H1 (cell line): ENCODE results near the gene HS3ST1. TPM values are rescaled to one million over a fixed set of nuclear protein-coding genes. Genes with fewer than 3 reads are reported as not detected.

Experiments
- CEBPB ChIP-seq: IDR thresholded peaks from 2 replicates; pipeline ENCODE4 v1.6.1; 2012; ENCODE audit warnings: low read depth, low read length
- HDAC6 ChIP-seq: IDR thresholded peaks from one replicate; pipeline ENCODE4 v1.7.1; 2012; ENCODE audit warnings: low read depth, mild to moderate bottlenecking, inconsistent platforms, low read length, moderate library complexity
- PHF8 ChIP-seq: fragments of 200-600 bp; sonication (generic); conservative IDR thresholded peaks from 2 replicates; pipeline ENCODE4 v1.7.1; 2012; ENCODE audit warnings: low read depth, mild to moderate bottlenecking, inconsistent platforms, low read length, moderate library complexity
- POLR2A ChIP-seq, 2 experiments: IDR thresholded peaks; 1 replicate in 1 of 2; 2 replicates in 1 of 2; pipeline ENCODE4 v1.6.1; 2011; ENCODE audit warnings: low read depth in 2 of 2, low read length in 2 of 2, mild to moderate bottlenecking in 2 of 2; ENCODE audit errors: control extremely low read depth in 1 of 2
- SP1 ChIP-seq: IDR thresholded peaks from 2 replicates; pipeline ENCODE4 v1.6.1; 2011; ENCODE audit warnings: low read depth, low read length
- polyA plus RNA-seq, 7 experiments: library from polyadenylated mRNA; depleted of rRNA in 3 of 7; stranded (reverse) in 5 of 7; unstranded in 2 of 7; fragments of >200 nt in 5 of 7; fragments of 200-250 nt in 2 of 7; gene quantifications; 1 replicate in 5 of 7; 2 replicates in 1 of 7; 4 replicates in 1 of 7; pipeline versions ENCODE4 v1.2.1 to v1.2.3, GENCODE V29; 2011 to 2013; ENCODE audit warnings: missing spikeins in 2 of 7, mixed read lengths in 2 of 7
- total RNA-seq: library from RNA; stranded (reverse); fragmentation: NEBNext Ultra II Directional; extraction: Animal tissue kit (Norgen Biotek cat#: 25700); gene quantifications from 2 replicates; pipeline ENCODE4 v1.2.1, GENCODE V29; 2021

Gene HS3ST1
- total and polyA plus RNA-seq, 2 of the 8 experiments (the other 6 are each of a cell fraction or from before 2014, with no cell fraction given), result 0.50 to 1.5 TPM

GRCh38 chr4:11438647-11439046 is 10.0 kb upstream of the HS3ST1 start (continued):
- TF ChIP-seq PHF8 (no peak), CEBPB (no peak), POLR2A (IDR thresholded peaks at IDR 0.05; ENCODE audit: control extremely low read depth in 1 of 2, low read depth in 2 of 2, low read length in 2 of 2) (no peak), HDAC6 (no peak), SP1 (no peak)
